ENCODE data around the gene NRDC. TPM values are rescaled to one million over a fixed set of nuclear protein-coding genes. Genes with fewer than 3 reads are reported as not detected.
"Not testable (repeated sequence)": the region's sequence is repeated elsewhere in the genome, so short reads cannot be mapped to it uniquely, and the experiment has no call there.

The NRDC gene
- polyA plus RNA-seq, 1 donor, result 134 TPM

- DNase-seq, result no peak
Observed at GRCh38 chr1:51840743-51841461, 37.6 kb downstream of the NRDC start.

GRCh38 chr1:51840182-51840581, 38.3 kb downstream of the NRDC start:
- DNase-seq, result no peak

GRCh38 chr1:51839094-51839493, 39.4 kb downstream of the NRDC start:
- no peak for DNase-seq

DNA sequence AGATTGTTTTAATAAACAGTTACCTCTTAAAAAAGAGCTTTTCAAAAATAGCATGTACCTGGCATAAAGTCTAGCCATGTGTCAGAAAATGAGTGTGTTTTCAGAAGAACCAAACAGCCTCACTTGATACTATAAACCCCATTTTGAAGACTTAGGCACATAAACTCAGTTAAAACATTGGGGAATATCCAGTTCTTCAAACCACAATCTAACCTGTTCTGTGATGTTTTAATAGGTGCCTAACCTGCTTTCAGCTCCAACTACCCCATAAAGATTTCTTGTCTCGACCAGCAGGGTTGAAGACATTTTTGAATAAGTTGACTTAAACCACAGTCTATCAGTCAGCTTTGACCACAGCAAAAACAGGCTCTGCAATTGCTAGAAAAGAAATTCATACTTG, 41.3 kb downstream of the NRDC start:
- DNase-seq, result no peak

GRCh38 chr1:51833700-51834099, 44.8 kb downstream of the NRDC start:
- DNase-seq, result no peak

DNA sequence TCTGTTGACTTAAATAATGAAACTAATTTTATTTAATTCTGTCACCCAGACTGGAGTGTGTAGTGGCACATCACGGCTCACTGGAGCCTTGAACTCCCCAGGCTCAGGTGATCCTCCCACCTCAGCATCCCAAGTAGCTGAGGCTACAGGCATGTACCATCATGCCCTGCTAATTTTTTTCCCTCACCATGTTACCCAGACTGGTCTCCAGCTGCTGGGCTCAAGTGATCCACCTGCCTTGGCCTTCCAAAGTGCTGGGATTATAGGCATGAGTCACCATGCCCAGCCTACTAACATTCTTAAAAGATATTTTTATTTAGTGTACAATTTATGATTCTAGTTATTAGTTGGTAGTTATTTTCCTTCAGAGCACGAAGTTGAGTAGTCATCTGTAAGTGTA, 49.5 kb downstream of the NRDC start:
- DNase-seq, result no peak

GRCh38 chr1:51819810-51820209, 58.7 kb downstream of the NRDC start:
- no peak for DNase-seq

- not testable (repeated sequence) for DNase-seq
Observed at GRCh38 chr1:51819021-51819420, 59.5 kb downstream of the NRDC start.

GRCh38 chr1:51818487-51818886, 60.0 kb downstream of the NRDC start:
- no peak for DNase-seq

DNA sequence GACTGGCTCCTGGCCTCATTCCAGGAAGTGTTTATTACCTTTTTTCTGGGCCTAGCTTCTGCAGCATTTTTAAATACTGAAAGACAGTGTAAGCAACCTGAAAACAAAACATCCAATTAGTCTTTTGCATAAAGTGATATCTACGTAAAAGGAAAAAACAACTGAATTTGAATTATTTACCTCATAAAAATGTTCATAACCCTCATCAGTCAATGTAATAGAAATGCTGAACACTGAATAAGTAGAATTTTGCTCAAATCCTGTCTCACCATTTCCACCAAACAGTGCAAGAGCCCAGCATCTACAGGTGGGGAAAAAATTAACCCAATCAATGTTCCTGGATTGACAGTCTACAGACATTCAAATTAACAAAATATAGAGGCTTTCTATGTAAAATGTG, 64.0 kb downstream of the NRDC start:
- no peak for DNase-seq

DNA sequence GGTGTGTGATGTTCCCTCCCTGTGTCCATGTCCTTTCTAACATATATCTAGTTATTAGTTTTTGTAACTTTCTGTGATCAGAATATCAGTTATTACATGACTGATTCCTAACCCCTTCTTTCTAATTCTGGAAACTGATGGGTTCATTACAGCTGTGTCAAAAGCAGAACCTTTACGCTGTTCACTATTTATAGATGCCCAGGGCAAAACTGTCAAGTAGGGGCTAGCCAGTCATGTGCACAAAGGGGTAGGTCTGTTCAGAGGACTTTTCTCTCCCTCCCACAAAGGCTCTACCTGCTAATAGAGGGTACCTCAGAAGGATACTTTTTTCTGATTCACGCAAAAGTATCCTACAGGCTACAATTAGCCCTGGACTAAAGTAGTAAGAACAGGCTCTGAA, 79.2 kb downstream of the NRDC start:
- DNase-seq, result no peak

DNA sequence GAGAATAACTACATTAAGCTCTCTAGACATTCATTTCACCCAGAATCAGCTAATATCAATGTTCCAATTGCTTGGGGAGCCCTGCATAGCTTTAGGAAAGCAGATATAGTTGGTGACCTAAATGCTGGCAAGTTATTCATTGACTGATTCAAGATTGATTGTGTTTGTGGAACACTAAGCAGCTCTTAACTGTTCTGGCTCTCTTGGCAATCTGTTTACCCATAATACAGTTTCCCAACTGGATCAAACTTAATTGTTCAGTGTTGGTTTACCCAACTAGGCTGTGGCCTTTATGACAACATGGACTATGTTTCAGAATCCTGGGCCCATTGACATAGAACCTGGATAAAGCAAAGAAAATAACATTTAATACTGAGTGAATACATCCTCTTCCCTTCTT, 83.7 kb downstream of the NRDC start:
- no peak for DNase-seq

DNA sequence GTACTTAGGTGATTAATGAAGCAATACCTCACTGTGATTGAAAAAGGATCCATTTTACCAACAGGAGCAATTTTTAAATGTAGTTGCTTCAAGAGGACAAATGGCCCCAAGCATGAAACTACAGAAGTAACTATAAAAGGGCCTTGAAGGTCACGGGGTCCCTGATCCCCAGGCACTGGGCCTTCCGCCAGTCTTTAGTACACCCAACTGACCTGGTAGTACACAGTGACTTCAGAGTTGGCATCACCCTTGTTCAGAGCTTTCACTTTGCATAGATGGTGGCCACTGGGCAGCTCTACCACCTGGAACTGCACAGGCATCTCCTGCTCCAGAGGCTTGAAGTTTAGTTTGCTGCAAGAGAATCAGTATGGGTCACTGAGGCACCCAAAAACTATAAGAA, 84.3 kb downstream of the NRDC start:
- no peak for DNase-seq

DNA sequence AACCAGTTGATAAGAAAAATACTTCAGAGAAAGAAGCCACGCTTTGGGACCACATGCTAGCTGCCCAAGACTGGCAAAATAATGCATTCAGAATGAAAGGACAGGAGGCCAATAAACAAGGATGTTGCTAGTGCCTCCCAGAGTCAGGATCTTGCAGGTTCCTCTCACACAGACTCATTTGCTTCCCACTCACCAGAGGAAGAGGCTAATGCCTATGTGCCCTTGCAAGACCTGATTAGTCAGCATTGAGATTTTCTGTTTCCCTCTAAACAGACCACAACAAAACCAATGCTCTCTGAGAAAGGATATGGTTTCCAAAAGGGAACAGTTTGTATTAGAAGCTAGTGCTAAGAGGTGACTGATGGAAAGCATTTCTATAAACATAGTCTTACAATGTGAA, 85.7 kb downstream of the NRDC start:
- DNase-seq, result no peak

DNA sequence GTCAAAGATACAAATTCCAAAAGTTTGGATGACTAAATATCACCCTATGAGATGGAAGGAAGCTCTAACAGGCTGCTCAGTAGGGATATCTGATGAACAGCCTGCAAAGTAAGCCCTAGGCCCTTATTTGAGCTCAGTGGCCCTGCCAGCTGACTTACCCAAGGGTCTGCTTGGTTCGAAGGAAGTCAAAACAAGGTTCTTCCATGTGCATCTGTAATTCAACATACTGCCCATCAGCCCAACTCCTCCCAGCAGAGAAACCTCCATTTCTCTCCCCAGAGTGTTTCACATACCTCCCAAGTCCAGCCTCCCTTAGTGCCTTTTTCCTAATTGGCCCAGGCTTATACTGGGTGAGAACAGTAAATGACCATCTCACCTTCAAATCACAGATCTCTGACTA, 86.6 kb downstream of the NRDC start:
- no peak for DNase-seq

DNA sequence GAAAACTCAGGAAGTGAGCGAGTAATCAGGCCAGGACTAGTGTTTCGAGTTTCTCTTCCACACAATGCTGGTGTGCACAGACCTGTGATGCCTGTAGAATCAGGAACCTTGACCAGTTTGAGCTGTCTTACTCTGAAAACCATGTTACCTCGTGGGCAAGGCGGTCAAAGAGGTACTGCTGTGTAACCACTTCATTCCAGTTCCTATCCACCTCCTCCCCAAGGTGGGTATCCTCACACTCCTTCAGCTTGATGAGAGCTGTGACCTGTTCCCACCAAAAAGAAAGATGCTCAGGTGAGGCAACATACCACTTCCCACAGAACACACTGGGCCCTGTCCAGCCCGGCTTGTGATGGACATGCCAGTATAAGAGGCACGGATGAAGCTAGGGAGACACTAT, 88.1 kb downstream of the NRDC start:
- no peak for DNase-seq

DNA sequence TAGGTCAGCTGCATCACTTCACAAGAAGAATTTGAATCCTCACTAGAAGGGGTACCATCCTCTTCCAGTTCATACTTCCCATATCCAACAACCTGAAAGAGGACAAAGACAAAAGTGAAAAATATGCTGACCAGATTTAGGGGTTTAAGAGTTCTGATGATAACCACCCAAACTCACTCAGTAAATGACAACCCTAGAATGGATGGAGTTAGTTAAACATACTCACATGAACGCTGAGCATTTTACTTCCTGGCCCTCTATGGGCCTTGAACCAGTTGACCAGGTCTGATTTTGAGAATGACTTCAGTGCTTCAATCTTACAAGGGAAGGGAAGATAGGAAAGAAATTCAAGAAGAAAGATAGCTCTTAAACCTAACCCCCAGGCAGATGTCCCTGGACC, 89.2 kb downstream of the NRDC start:
- no peak for DNase-seq

DNA sequence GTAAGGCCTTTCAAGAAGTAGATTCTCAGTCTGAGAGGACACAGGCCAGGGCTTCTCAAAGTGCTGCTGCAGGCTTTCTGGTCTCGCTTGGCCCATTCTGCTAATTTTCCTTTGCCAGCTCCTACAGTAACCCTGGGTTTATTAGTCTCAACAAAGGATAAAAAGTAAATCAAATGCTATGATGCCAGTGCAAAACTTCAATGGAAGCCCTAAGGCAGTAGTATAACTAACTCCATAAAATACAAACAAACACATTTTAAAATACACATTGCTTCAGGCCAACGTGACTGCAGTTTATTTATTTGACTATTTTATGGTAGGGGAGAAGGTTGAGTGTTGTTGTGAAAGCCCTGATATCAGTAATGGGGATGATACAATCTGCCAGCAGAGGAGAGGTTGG, 89.6 kb downstream of the NRDC start:
- no peak for DNase-seq

GRCh38 chr1:51784997-51785421, 93.5 kb downstream of the NRDC start:
- no peak for DNase-seq

- DNase-seq, result no peak
Observed at GRCh38 chr1:51780927-51781326, 97.6 kb downstream of the NRDC start.

- no peak for DNase-seq
Observed at GRCh38 chr1:51776408-51776807, 102.1 kb downstream of the NRDC start.

DNA sequence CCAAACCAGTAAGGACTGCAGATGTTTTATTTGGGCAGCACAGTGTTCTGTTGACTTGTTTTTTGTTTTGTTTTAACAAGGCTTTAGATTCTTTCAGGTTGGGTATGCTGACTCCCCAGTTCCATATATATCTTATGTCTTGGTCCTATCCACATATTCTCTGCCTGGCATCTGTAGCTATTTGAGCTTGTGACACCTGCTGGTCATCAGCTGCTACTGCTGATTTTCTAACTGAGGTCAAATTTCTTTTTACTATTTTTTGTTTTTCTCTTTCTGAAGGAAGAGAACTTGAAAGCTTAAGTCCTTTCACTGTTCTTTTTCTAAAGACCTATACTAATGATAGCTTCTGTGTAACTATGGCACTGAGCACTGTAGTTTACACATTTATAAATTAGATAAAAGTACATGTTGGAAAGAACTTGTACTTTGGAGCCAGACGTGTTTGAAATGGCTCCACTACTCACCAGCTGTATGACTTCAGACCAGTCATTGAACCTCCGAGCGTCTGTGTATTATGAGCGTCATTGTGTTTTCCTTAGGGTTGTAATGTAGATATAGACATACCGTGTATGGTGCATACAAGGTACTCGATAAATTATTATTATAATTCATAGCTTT, 109.4 kb downstream of the NRDC start:
- DNase-seq, result peak; percentile 38

- no peak for DNase-seq
Observed at GRCh38 chr1:51761351-51761750, 117.2 kb downstream of the NRDC start.

DNA sequence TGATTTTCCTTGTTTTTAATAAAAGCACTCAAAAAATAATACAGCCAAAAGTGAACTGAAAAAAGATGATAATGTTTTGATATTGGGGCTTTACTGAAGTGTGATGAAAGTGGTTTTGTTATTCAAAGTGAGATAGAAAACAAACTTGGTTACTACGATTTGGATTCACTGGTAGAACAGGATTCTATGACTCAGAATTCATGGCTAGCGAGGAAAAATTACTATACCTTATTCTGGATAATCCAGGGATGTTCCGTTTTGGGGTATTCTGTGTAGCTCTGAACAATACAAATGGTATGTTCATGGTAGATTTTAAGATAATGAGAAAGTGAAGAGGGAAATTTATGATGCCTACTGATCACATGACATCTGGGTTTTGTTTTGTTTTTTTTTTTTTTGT, 117.7 kb downstream of the NRDC start:
- no peak for DNase-seq

- no peak for DNase-seq
Observed at GRCh38 chr1:51758310-51758709, 120.2 kb downstream of the NRDC start.
